ENCODE measurements around the gene ZNF665. TPM values are rescaled to one million over a fixed set of nuclear protein-coding genes. Genes with fewer than 3 reads are reported as not detected.
"Not testable (repeated sequence)": the region's sequence is repeated elsewhere in the genome, so short reads cannot be mapped to it uniquely, and the experiment has no call there.

The ZNF665 gene
- total RNA-seq, 4 donors from 2014 or later: 0.34 to 3.8 (median 1.3) TPM

- H3K27ac ChIP-seq: no peak overlapping the region
- H3K27me3 ChIP-seq: no peaks in the 10 kb centered on the region
- TF ChIP-seq CTCF (IDR thresholded peaks at IDR 0.05): no peak
- TF ChIP-seq POLR2A (IDR thresholded peaks at IDR 0.05): no peak
- peaks cover 0 to 25% (median 4%) of the 10 kb centered on the region in 3 donors for H3K9me3 ChIP-seq
- intact Hi-C loops (cut with DNase I): no loop called here
- H3K4me1 ChIP-seq: peaks cover 0 to 19% (median 0%) of the 10 kb centered on the region in 3 donors
- no peak for DNase-seq
- no peaks in the 10 kb centered on the region for H3K36me3 ChIP-seq
- 79 to 95% methylated on average over 3 to 4 of the region's 4 CpGs for WGBS, 2 donors
- peak overlapping the region in 1 of 4 donors; percentile 64 for H3K4me3 ChIP-seq
Observed at GRCh38 chr19:53131085-53131590, 62.0 kb downstream of the ZNF665 start.

- no peak overlapping the region for H3K27ac ChIP-seq
- WGBS, 2 donors: 53 to 80% methylated on average over 7 of the region's 7 CpGs
Observed at GRCh38 chr19:53130506-53130905, 62.7 kb downstream of the ZNF665 start.

GRCh38 chr19:53126733-53127526 is 66.2 kb downstream of the ZNF665 start:
- H3K27me3 ChIP-seq; DNase-seq; H3K36me3 ChIP-seq; H3K4me3 ChIP-seq; H3K27ac ChIP-seq; H3K4me1 ChIP-seq; intact Hi-C loops (cut with DNase I): not testable (repeated sequence)
- 73 to 84% methylated on average over 5 to 6 of the region's 15 CpGs for WGBS, 2 donors
- H3K9me3 ChIP-seq: peaks cover 0 to 20% (median 0%) of the 10 kb centered on the region in 3 donors

More at GRCh38 chr19:53130506-53130905, 62.7 kb downstream of the ZNF665 start:
- DNase-seq: no peak
- no peak for TF ChIP-seq POLR2A (IDR thresholded peaks at IDR 0.05)
- TF ChIP-seq CTCF (IDR thresholded peaks at IDR 0.05): no peak
- Histone ChIP-seq H3K4me3 (no peak overlapping the region), H3K4me1 (peaks cover 0 to 19% (median 0%) of the 10 kb centered on the region in 3 donors), H3K9me3 (peaks cover 0 to 20% (median 2%) of the 10 kb centered on the region in 3 donors), H3K36me3 (no peaks in the 10 kb centered on the region), H3K27me3 (no peaks in the 10 kb centered on the region)
- intact Hi-C loops (cut with DNase I): no loop called here

- intact Hi-C loops (cut with DNase I): no loop called here
- no peak overlapping the region for H3K27ac ChIP-seq
- TF ChIP-seq POLR2A (IDR thresholded peaks at IDR 0.05) (no peak), CTCF (IDR thresholded peaks at IDR 0.05) (no peak)
- H3K4me3 ChIP-seq: no peak overlapping the region
- peaks cover 0 to 12% (median 0%) of the 10 kb centered on the region in 3 donors for H3K36me3 ChIP-seq
- DNase-seq: no peak
- H3K27me3 ChIP-seq: no peaks in the 10 kb centered on the region
- H3K9me3 ChIP-seq: peaks cover 0 to 29% (median 0%) of the 10 kb centered on the region in 3 donors
- 81 to 83% methylated on average over 7 of the region's 7 CpGs for WGBS, 2 donors
- no peaks in the 10 kb centered on the region for H3K4me1 ChIP-seq
Observed at GRCh38 chr19:53123400-53123799, 69.8 kb downstream of the ZNF665 start.

Other genes with a start within 250 kb of the ZNF665 start
- gene ZNF816, start 230.5 kb downstream of the ZNF665 start, total RNA-seq: 1 to 10 TPM in 3 of 4 donors, under 1 TPM in 1; 0.91 to 7.8 (median 6.2) TPM
- gene ERVV-1, start 179.4 kb downstream of the ZNF665 start, total RNA-seq: not detected
- gene ERVV-2, start 148.6 kb downstream of the ZNF665 start, total RNA-seq: not detected
- 10 to 100 TPM; 11.7 to 36.6 (median 13.5) TPM for gene ZNF160, start 89.9 kb downstream of the ZNF665 start, total RNA-seq
- 1 to 10 TPM in 2 of 4 donors, under 1 TPM in 2; 0.26 to 4.6 (median 1.3) TPM for gene ZNF415, start 60.4 kb downstream of the ZNF665 start, total RNA-seq
- gene ZNF347, start 34.3 kb downstream of the ZNF665 start, total RNA-seq: 1 to 10 TPM; 1.4 to 8.4 (median 3.1) TPM
- gene ZNF677, start 61.5 kb upstream of the ZNF665 start, total RNA-seq: 10 to 100 TPM in 1 of 4 donors, 1 to 10 TPM in 3; 3.4 to 18.1 (median 3.6) TPM
- not detected for gene VN1R2, start 64.9 kb upstream of the ZNF665 start, total RNA-seq
- gene VN1R4, start 74.4 kb upstream of the ZNF665 start, total RNA-seq: not detected
- gene ZNF845, start 140.4 kb upstream of the ZNF665 start, total RNA-seq: 1 to 10 TPM; 2.3 to 7.1 (median 4.4) TPM
- gene ZNF525, start 172.3 kb upstream of the ZNF665 start, total RNA-seq: 10 to 100 TPM in 1 of 4 donors, 1 to 10 TPM in 3; 2.3 to 17.4 (median 6.2) TPM
- gene ZNF765, start 201.8 kb upstream of the ZNF665 start, total RNA-seq: 1 to 10 TPM; 3.3 to 9.0 (median 6.0) TPM
- gene ZNF761, start 238.6 kb upstream of the ZNF665 start, total RNA-seq: 10 to 100 TPM in 1 of 4 donors, 1 to 10 TPM in 3; 3.2 to 11.8 (median 5.0) TPM

Measured in esophagus squamous epithelium (tissue), 5 donors.